NOMO-1 (cell line): ENCODE data around the gene NEDD4L.

ENCODE experiments used
- DNase-seq, 2 experiments: peaks; one replicate each; lab custom pipeline; 2025; ENCODE audit not compliant: unreplicated experiment in 2 of 2; lab: John Stamatoyannopoulos, UW

Gene NEDD4L

DNA sequence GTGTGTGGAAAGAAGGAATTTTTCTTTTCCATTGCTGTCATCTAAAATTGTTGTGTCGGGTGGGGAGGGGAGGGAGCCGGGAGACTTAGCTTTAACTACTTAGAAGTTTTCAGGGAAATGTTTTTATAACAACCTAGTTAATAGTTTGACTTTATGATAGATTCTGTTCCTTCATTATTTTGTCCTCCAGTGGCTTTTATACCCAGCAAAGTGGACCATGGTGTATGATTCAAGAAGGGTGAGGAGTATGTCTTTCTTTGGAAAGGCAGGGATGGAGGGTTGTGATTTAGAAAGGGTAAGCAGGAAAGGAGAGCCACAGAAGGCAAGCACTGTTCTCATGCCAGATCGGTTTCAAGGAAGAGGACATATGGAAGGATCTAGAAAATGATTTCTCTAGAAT is 261.8 kb downstream of the NEDD4L start:
- DNase-seq, result no peak

DNA sequence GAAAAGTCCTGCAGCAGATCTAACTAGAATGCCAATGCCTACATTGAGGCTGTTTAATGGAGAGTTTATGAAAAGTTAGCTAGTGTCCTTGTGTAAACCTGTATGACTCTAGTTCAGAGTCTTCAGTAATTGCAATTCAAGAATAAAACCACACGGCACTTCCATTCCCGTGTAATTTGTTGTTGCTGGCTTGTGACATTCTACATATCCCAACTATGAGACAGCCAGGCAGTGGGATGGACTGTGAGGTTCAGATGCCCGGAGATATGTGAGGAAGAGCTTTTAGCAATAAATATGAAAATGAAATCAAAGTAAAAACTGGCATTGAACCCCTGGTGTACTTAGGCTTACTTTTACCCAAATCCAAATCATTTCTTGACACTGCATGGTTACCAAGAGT is 263.4 kb downstream of the NEDD4L start:
- DNase-seq, result no peak

DNA sequence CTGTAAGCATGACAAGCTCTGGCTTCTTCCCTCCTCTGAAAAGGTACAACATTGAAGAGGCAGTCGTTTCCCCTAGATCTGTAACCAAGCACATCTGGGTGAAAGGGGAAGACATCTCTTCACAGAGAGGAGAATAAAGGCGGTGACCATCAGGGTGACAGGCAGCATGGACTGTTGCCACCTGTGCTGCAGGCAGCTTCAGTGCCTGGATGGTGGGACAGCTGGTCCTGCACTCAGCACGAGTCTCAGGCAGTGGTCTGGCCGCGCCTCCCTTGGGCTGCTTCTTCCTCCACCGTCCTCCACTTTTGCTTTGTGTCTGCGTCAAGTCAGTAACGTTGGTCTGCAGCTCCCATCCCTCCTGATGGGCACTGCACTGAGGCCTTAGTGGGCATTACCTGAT is 264.4 kb downstream of the NEDD4L start:
- DNase-seq, result no peak

DNA sequence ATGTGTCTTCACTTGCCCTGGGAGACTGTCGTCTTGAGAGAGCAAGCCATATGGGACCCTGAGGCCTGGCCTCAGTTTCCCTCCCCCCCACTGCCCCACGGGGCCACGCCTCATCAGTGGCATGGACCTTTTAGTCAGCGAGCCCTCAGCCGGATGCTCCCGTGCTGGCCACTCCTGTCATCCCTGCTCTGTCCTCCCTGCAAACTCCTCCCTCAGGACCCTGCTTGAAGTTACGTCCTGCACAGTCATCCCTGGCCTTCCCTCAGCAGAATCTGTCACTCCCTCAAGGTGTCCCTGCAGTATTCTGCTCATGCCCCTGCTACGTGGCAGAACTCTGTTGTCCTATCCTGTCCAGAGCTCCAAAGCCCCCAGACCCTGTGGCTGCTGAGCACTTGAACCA is 265.1 kb downstream of the NEDD4L start:
- DNase-seq, result no peak

DNA sequence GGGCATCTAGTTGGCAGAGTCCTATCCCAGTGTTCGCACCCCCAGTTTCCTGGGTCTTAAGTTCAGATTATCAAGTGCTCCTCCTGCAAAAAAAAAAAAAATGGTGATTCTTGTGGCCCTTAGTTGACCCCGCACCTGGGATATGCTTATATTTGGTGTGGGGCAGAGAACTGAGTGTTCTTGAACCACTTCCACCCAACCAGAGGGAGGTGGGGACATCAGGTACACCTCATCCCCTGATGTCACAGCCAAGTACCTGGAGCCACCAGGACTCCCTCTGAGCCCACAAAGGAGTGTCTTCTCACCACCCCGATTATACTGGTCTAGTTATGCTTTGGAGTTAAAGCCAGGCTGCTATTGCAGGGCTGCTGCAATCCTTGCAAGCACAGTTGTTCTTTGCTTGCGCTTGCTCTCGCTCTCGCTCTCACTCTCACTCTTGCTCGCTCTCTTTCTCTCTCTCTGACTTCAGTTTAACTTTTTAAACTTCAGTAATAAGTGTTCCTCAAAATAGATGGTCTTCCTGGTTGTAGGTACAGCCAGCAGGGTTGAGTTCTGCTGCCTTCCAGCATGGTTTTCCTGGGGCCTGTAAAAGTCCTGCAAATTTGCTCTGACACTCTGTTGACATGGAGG is 265.7 kb downstream of the NEDD4L start:
- no peak for DNase-seq

DNA sequence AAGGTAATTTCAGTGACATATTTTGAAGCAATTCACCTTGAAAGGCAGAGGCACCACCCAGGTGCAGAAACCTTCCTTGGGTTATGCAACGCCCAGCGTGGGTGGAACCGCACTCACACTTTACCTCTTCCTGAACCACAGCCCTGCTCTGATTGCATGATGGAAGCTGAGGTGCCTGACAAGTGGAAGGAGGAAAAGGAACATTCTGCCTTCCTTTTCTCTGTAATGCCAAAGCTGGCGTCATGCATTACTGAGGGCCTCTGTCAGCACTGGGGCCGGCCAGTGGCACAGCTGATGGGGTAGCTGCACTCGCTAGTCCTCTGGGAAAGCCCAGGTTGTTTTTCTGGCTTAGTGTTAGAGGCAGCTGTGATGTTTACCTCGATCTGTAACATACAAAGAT is 266.5 kb downstream of the NEDD4L start:
- no peak for DNase-seq

DNA sequence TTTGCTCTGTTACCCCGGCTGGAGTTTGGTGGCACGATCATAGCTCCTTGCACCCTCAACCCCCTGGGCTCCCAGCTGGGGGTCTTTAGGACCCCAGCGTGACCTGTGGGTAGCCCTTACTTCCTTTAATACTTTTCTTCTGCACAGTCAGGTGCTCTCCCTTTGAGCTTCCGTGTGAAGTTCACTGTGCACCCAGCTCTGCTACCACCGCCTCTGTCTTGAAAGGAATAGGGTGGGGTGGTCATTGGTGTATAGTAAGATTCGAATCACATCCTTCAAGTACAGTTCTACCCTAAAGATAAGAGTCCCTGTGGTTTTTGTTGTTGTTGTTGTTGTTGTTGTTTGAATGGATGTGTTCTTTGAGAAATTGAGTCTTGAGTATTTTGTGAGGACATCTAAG is 267.4 kb downstream of the NEDD4L start:
- DNase-seq, result no peak

DNA sequence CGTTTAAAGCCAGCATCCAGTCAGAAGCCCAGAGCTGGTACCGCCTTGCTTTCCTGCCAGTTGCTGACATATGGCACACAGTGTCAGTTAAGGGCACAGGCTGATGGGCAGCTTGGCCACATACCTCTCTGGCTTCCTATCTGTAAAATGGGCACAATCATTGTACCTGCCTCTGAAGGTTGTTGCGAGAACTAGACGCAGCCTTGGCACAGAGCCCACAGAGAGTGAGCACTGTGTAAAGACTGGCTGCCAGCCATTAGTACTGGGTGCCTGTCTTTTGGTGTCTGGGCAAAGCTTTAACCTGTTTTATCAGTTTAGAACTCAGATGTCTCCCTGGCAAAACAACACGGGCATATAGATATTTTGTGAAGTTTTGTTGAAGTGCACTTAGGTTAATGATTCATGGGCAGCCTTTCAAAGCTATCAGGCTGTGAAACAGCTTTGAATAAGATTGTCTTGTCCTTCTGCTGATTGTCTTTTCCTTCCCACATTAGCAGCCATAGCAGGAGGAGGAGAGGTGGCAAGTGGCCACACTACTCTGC is 269.5 kb downstream of the NEDD4L start:
- DNase-seq, result no peak

DNA sequence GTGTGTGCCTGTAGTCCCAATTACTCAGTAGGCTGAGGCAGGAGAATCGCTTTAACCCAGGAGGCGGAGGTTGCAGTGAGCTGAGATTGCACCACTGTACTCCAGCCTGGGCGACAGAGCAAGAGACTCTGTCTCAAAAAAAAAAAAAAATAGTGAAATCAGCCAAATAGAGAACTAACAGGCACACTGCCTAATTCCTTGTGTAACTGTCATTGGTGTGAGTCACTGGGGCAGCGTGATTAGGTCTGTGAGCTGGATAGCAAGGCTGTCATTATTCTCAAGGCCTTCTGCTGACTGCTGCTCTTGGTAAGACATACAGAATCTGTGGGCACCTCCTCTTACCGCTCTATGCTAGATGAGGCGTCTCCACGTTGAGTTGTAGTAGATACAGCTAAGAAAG is 270.3 kb downstream of the NEDD4L start:
- DNase-seq, result peak; percentile 79 to 94

DNA sequence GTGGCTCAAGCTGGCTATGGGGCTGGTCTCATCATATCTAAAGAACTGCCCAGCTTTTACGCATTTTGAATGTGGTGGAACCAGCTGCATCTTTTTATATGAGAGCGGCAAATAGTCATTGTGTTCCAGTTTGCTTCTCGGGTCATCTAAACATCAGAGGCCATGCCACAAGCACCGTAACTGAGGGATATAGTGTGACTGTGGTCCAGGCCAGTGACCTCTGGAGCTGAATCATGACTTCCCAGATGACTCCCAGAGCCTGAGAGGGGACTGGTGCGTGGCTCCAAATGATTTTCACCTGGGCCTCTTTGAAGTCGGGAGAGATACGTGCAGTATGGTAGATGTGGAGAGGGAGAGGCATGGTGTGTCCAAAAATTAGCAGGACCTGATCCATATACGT is 271.0 kb downstream of the NEDD4L start:
- DNase-seq, result no peak

DNA sequence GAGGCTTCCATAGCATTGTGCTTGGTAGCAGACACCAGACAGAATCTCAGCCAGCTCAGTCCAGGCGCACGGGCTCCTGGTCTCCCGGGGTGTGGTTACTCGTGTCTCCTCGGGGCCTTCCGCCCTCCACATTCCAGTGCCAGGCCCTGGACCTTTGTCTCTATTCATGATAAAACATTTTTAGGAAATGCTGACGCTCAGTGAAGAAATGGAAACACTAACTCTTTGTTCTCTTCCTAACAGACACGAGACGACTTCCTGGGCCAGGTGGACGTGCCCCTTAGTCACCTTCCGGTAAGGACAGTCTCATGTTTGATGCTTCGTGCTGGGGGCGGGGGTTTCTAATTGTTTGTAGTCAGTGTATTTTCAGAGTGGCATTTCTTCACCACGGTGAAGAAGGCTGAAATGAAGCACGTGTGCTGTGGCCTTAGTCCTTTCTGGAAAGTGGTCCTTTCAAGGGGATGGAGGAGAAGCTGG is 271.8 kb downstream of the NEDD4L start:
- no peak for DNase-seq

DNA sequence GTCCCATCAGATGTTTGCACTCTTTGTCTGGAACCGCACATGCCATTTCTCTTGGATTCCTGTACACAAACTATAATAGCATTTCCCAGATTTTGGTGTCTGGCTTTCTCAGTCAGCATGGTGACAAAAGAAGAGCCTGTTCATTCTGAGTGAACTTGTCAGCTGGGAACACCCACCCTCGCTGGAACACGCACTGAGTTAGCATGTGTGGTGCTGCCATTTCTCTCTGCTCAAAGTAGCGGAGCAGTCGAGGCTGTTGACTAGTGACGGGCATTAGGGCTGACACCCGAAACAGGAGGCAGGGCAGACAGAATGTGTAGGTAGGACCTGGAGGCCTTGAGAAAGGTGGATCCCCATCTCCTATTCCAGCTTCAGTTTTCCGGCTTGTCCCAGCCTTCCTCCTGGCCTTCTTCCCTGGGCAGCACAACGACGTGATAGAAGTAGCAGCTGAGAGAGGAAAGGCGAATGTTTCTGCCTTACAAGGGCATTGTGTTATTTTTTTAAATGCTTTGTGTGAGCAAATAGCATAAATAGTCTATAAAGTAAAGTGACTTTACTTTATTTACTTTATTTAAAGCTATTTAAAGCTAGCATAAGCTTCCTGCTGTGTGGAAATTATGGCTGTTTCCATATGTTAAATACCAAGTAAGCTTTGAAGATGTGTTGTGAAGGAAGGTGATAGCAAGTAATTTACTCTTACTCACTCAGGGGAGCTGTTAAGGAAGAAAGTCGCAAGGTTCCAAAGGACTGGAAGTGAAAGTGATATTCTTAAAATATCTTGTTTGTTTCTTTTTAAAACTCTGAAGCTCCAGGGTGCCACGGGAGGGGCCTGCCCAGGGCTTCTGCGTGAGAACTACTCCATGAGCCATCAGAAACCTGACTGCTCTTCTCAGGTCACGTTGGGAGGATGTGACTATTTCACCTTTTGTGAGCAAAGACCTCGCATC is 272.6 kb downstream of the NEDD4L start:
- DNase-seq, result peak; percentile 14 to 64

DNA sequence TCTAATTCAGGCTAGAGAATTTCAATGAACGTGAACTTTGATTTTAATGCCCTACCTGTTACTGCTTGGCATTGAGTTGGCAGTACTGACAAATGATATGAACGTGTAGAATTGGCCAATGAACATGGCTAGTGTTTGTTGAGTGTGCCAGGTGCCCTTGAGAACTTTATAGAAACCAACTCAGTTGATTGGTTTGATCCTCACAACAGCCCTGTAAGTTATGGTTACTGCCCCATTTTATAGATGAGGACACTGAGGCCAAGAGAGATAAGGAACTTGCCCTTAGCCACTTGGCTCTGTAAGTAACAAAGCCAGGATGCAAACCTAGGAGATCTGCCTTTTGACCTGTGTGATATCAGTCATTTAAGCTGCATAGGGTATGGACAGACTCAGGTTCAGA is 275.7 kb downstream of the NEDD4L start:
- DNase-seq, result no peak

DNA sequence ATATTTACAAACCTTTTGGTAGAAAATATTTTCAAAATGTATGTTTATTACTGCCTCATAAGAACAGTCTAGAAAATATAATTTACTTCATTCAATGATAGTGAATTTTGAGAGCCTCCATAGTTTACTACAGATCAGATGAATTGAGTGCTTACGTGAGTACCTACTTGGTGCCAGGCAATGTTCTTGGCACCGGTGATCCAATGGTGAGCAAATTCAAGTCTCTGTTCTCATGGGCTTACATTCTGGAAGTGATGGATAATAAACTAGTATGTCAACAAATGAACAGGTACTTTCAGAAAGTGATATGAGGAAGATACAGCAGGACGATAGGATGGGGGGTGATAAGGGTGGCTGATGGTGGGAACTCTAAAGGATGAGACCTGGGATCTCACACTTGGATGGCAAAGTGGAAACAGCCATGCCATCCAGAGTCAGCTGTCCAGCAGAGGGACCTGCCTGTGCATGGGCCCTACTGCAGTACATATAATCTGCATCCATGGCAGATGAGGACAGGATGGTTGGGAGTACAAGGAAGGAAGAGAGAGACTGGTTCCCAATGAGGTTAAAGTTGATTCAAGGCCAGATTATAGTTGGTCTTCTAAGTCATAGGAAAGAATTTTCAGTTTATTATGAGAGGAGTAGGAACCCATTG is 277.0 kb downstream of the NEDD4L start:
- DNase-seq, result no peak

DNA sequence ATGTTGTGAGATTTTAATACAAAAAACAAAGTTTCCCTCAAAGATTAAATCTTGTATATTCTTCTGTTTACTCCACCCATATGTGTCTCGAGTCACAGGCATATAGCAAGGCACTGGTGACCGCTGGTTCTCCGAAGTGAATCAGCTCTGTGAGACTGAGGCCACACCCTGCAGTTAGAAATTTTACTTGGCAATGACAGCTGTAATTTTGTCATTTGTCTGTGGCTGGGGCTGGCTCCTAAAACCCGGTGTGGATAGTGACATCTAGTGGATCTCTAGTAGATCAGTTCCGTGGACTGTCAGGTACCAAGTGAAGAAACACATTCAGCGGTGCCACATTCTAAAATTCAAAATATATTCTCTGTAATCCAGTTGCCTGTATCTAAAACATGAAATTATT is 278.0 kb downstream of the NEDD4L start:
- peak; percentile 89 to 91 for DNase-seq

DNA sequence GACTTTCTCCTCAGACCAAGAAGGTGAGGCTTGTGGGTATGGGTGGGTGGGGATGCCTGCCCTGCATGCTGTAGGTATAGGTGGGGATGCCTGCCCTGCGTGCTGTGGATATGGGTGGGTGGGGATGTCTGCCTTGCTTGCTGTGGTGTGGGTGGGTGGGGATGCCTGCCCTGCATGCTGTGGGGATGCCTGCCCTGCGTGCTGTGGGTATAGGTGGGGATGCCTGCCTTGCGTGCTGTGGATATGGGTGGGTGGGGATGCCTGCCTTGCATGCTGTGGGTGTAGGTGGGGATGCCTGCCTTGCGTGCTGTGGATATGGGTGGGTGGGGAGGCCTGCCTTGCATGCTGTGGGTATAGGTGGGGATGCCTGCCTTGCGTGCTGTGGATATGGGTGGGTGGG is 278.4 kb downstream of the NEDD4L start:
- no peak for DNase-seq

DNA sequence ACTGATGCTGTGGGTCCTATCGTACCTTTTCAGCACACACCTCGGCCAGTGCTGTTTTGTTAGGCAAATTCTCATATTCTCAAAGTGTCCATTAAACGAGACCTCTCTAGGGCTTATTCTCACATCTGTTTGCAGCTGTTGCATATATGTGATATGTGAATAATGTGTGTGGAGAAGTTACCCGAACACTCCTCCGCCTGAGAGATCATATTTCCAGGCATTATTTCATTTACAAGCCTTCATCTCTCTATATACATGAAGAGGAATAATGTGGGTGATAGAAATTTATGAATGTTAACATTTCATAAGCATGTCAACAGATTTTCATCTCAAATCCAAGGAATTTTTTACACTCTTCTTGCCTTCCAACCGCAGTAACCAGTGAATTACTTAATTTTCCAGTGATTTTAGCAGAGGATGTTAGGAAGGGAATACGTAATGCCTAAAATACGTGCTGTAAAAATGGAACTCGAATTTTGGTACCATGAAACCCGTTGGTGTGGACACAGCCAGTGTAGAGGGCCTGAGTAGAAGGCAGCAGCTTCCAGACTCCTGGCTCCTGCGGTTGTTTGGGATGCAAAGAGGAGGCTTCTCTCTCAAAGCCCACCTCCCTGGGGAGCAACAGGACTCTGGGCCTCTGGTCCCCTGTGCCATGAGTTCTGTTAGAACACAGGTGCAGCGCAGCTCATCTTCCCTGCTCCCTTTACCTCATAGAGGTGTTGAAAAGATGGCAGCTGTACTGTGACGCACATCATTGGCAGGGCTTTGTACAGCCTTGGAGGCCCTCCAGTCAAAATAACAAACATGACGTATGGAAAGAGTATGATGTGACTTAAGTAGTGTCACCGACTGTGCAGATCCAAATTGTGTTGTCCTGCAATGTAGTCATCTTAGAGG is 280.1 kb downstream of the NEDD4L start:
- DNase-seq, result no peak

DNA sequence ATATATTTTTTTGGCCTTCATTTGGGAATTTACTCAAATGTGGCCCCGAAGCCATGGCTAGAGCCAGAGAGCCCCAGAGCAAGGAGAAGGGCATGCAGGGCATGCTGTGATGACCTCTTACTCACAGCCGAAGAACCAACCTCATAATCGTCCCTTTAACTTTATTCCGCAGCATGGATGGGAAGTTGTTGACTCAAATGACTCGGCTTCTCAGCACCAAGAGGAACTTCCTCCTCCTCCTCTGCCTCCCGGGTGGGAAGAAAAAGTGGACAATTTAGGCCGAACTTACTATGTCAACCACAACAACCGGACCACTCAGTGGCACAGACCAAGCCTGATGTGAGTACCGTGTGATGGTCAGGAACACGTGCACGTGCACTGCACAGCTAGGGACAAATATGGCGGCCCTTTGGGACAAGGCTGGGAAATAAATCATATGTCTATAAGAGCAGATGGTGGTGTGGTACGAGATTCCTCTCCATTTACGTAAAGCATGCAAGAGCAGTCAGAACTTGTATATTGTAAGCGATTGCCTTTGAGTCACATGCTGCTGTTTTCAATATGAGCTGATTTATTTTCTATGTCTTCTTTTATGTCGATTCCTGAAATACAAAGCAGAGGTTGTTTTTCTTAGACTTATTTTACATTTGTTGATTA is 280.9 kb downstream of the NEDD4L start:
- no peak for DNase-seq

DNA sequence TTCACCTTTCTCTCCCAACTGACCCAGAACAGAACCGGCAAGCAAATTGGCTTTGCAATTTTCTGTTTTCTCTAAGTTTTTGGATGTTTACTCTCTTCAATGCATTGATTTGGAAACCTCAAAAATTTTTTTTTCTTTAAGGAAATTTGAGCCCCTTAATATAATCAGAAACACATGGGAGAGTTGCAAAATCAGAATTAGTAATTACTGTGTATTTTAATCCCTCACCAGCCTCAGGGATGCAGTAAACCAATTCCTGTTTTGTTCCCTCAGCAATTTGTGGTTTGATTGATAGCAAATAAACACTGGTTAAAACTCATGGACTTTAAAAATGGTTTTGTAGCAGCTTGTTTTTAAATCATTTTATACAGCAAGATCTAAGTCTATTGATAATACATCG is 281.5 kb downstream of the NEDD4L start:
- DNase-seq, result no peak

DNA sequence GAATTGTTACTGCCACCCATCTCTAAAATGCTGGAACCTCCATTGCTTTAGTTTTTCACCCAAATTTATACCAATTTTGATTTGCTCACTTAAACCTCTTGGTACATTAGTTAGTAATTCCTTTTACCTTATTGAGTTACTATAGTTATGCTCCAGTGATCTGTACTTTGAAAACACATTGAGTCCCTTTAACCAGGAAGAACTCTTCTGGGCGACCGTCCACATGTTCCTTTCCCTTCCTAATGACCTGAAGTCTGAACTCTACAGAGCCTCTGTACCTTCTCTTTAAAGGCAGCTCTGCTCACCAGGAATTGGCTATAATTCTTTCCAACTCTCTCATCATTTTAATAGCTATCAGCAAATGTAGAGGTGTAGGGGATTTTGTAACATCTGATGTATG is 290.0 kb downstream of the NEDD4L start:
- no peak for DNase-seq
